Activated CD8-positive, alpha-beta T cell treated with anti-CD3 and anti-CD28 coated beads for 36 hours (primary cell): ENCODE measurements around the gene CTNNA2. TPM values are rescaled to one million over a fixed set of nuclear protein-coding genes. Genes with fewer than 3 reads are reported as not detected.

Experiments used
- ATAC-seq: fragments of 200-7000 bp; cut with Tn5 transposase; one replicate; pipeline ENCODE4 v1.10.0; 2021; ENCODE audit warnings: mild to moderate bottlenecking, moderate library complexity
- CTCF ChIA-PET: fragments of 350-600 bp; sonication (Branson Sonifier 250); formaldehyde crosslinking; loops from one replicate; lab custom pipeline; 2021; ENCODE audit warnings: antibody characterized with exemption; lab: Charles Lee
- POLR2A ChIA-PET: fragments of 350-600 bp; sonication (Branson Sonifier 250); formaldehyde crosslinking; loops from one replicate; lab custom pipeline; 2021; ENCODE audit warnings: antibody characterized with exemption; lab: Charles Lee
- DNase-seq: peaks from one replicate; pipeline ENCODE4 v3.0.0-alpha.2; 2020
- H3K27ac Mint-ChIP-seq: one replicate; pipeline ENCODE4 v1.8.0; 2021; ENCODE audit warnings: mild to moderate bottlenecking, mixed read lengths
- H3K27me3 Mint-ChIP-seq: one replicate; pipeline ENCODE4 v1.8.0; 2021; ENCODE audit warnings: mixed read lengths
- H3K36me3 Mint-ChIP-seq: one replicate; pipeline ENCODE4 v1.8.0; 2021; ENCODE audit warnings: low read depth, mixed read lengths
- H3K4me1 Mint-ChIP-seq: one replicate; pipeline ENCODE4 v1.8.0; 2021; ENCODE audit warnings: low read depth, mixed read lengths
- H3K4me3 Mint-ChIP-seq: one replicate; pipeline ENCODE4 v1.8.0; 2021; ENCODE audit warnings: mild to moderate bottlenecking, moderate library complexity, mixed read lengths
- H3K9me3 Mint-ChIP-seq: one replicate; pipeline ENCODE4 v1.8.0; 2021; ENCODE audit warnings: mixed read lengths
- CTCF ChIP-seq: fragments of 200-600 bp; IDR thresholded peaks from one replicate; pipeline ENCODE4 v1.8.0; 2022; ENCODE audit warnings: antibody characterized with exemption, mild to moderate bottlenecking
- intact Hi-C: fragments of 100-400 bp; cut with micrococcal nuclease; formaldehyde crosslinking; loops from one replicate; pipeline ENCODE4 v1.10.0; 2022
- total RNA-seq, 2 experiments: library from RNA; stranded (reverse); gene quantifications; one replicate each; pipeline ENCODE4 v1.2.3, GENCODE V29; 2021

CTNNA2 gene
- total RNA-seq, 2 experiments from 2014 or later = not detected

GRCh38 chr2:80053522-80054345 is 540.9 kb downstream of the CTNNA2 start:
- POLR2A ChIA-PET = no interaction called here
- intact Hi-C loops = no loop called here
- no peak overlapping the region for H3K27ac Mint-ChIP-seq
- no peak overlapping the region for H3K4me3 Mint-ChIP-seq
- TF ChIP-seq CTCF = no peak
- H3K4me1 Mint-ChIP-seq = no peaks in the 10 kb centered on the region
- CTCF ChIA-PET = no interaction called here
- H3K27me3 Mint-ChIP-seq = no peaks in the 10 kb centered on the region
- no peak for ATAC-seq
- no peak for DNase-seq
- peaks cover 2% of the 10 kb centered on the region for H3K9me3 Mint-ChIP-seq
- H3K36me3 Mint-ChIP-seq = no peaks in the 10 kb centered on the region

- peaks cover 2% of the 10 kb centered on the region for H3K9me3 Mint-ChIP-seq
- H3K36me3 Mint-ChIP-seq = no peaks in the 10 kb centered on the region
- ATAC-seq (no peak), DNase-seq (no peak)
- ChIA-PET CTCF (no interaction called here), POLR2A (no interaction called here)
- intact Hi-C loops = no loop called here
- no peak overlapping the region for H3K27ac Mint-ChIP-seq
- H3K27me3 Mint-ChIP-seq = no peaks in the 10 kb centered on the region
- TF ChIP-seq CTCF = no peak
- no peak overlapping the region for H3K4me3 Mint-ChIP-seq
- H3K4me1 Mint-ChIP-seq = no peaks in the 10 kb centered on the region
Measured at GRCh38 chr2:80054346-80054675, 541.5 kb downstream of the CTNNA2 start.

- no peaks in the 10 kb centered on the region for H3K27me3 Mint-ChIP-seq
- ATAC-seq (no peak), DNase-seq (no peak)
- H3K4me1 Mint-ChIP-seq = no peaks in the 10 kb centered on the region
- intact Hi-C loops = no loop called here
- ChIA-PET POLR2A (no interaction called here), CTCF (interaction anchor here (1.4 kb wide), 1 partner anchor 16 kb away, joined by 4 read pairs; no protein-coding TSS in a partner anchor)
- no peak overlapping the region for H3K27ac Mint-ChIP-seq
- no peak for TF ChIP-seq CTCF
- H3K9me3 Mint-ChIP-seq = peaks cover 2% of the 10 kb centered on the region
- no peak overlapping the region for H3K4me3 Mint-ChIP-seq
- no peaks in the 10 kb centered on the region for H3K36me3 Mint-ChIP-seq
Measured at GRCh38 chr2:80057956-80058355, 545.1 kb downstream of the CTNNA2 start.

- TF ChIP-seq CTCF = no peak
- Mint-ChIP-seq H3K36me3 (no peaks in the 10 kb centered on the region), H3K9me3 (no peaks in the 10 kb centered on the region), H3K4me1 (no peaks in the 10 kb centered on the region), H3K4me3 (no peak overlapping the region), H3K27ac (no peak overlapping the region), H3K27me3 (no peaks in the 10 kb centered on the region)
- POLR2A ChIA-PET = no interaction called here
- CTCF ChIA-PET = interaction anchor here (1.4 kb wide), 1 partner anchor 15 kb away, joined by 4 read pairs; no protein-coding TSS in a partner anchor
- DNase-seq (no peak), ATAC-seq (no peak)
- intact Hi-C loops = no loop called here
Measured at GRCh38 chr2:80058562-80058961, 545.7 kb downstream of the CTNNA2 start.

GRCh38 chr2:80059447-80059846 is 546.6 kb downstream of the CTNNA2 start:
- no peak for TF ChIP-seq CTCF
- no peaks in the 10 kb centered on the region for H3K4me1 Mint-ChIP-seq
- CTCF ChIA-PET = no interaction called here
- ATAC-seq (no peak), DNase-seq (no peak)
- H3K9me3 Mint-ChIP-seq = no peaks in the 10 kb centered on the region
- H3K4me3 Mint-ChIP-seq = no peak overlapping the region
- H3K36me3 Mint-ChIP-seq = no peaks in the 10 kb centered on the region
- POLR2A ChIA-PET = no interaction called here
- H3K27ac Mint-ChIP-seq = no peak overlapping the region
- intact Hi-C loops = no loop called here
- H3K27me3 Mint-ChIP-seq = no peaks in the 10 kb centered on the region
